HepG2 (cell line): ENCODE measurements around the gene PIK3CD.

Source experiments
- BHLHE40 ChIP-seq: IDR thresholded peaks from 2 replicates; pipeline ENCODE4 v1.6.1; 2011; ENCODE audit warnings: low read length, improper control_type of control experiment
- CHD2 ChIP-seq: IDR thresholded peaks from 2 replicates; pipeline ENCODE4 v1.6.1; 2011; ENCODE audit warnings: low read depth, low read length, improper control_type of control experiment
- GPBP1L1 ChIP-seq: sonication (generic); formaldehyde crosslinking; IDR thresholded peaks from 2 replicates; pipeline ENCODE4 v1.5.0; 2020; ENCODE audit warnings: mild to moderate bottlenecking, missing genetic modification reagents
- HDAC2 ChIP-seq: sonication (generic); formaldehyde crosslinking; IDR thresholded peaks from 2 replicates; pipeline ENCODE4 v1.4.0; 2020; ENCODE audit warnings: missing genetic modification reagents
- ZNF33A ChIP-seq: sonication (generic); formaldehyde crosslinking; IDR thresholded peaks from 2 replicates; pipeline ENCODE4 v1.5.1; 2020; ENCODE audit warnings: missing genetic modification reagents, mild to moderate bottlenecking, moderate library complexity, borderline replicate concordance
- TF ChIP-seq, protein P1 (sequence below): conservative IDR thresholded peaks from 2 replicates; pipeline ENCODE4 v1.6.1; 2018; ENCODE audit warnings: missing genetic modification reagents
- TF ChIP-seq, protein P2 (sequence below): sonication (generic); formaldehyde crosslinking; IDR thresholded peaks from 2 replicates; pipeline ENCODE4 v1.5.0; 2020; ENCODE audit warnings: mild to moderate bottlenecking, missing genetic modification reagents, moderate library complexity
- TF ChIP-seq, protein P3 (sequence below): sonication (generic); formaldehyde crosslinking; IDR thresholded peaks from 2 replicates; pipeline ENCODE4 v1.4.0; 2020; ENCODE audit warnings: low read depth, missing genetic modification reagents

DNA sequence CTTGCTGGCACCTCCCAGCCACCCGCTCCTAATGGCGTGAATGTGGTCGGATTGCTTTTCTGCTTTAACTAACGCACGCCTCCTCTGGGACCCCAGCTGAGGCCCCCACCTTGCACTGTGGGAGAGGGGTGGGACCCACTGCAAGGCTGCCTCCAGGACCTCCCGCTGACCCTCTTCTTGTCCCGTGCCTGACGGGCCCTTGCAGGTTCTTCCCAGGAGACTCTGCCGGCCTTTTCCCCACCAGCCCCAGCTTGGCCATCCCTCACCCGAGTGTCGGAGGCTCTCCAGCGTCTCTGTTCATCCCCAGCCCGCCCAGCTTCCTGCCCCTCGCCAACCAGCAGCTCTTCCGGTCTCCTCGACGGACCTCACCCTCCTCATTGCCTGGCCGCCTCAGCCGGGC is 44.2 kb upstream of the PIK3CD start:
- no peak for TF ChIP-seq BHLHE40
- no peak for TF ChIP-seq ZNF33A (CRISPR knock-in tag)
- TF ChIP-seq, protein P1, sequence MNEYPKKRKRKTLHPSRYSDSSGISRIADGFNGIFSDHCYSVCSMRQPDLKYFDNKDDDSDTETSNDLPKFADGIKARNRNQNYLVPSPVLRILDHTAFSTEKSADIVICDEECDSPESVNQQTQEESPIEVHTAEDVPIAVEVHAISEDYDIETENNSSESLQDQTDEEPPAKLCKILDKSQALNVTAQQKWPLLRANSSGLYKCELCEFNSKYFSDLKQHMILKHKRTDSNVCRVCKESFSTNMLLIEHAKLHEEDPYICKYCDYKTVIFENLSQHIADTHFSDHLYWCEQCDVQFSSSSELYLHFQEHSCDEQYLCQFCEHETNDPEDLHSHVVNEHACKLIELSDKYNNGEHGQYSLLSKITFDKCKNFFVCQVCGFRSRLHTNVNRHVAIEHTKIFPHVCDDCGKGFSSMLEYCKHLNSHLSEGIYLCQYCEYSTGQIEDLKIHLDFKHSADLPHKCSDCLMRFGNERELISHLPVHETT (CRISPR knock-in tag), result no peak
- TF ChIP-seq, protein P2, sequence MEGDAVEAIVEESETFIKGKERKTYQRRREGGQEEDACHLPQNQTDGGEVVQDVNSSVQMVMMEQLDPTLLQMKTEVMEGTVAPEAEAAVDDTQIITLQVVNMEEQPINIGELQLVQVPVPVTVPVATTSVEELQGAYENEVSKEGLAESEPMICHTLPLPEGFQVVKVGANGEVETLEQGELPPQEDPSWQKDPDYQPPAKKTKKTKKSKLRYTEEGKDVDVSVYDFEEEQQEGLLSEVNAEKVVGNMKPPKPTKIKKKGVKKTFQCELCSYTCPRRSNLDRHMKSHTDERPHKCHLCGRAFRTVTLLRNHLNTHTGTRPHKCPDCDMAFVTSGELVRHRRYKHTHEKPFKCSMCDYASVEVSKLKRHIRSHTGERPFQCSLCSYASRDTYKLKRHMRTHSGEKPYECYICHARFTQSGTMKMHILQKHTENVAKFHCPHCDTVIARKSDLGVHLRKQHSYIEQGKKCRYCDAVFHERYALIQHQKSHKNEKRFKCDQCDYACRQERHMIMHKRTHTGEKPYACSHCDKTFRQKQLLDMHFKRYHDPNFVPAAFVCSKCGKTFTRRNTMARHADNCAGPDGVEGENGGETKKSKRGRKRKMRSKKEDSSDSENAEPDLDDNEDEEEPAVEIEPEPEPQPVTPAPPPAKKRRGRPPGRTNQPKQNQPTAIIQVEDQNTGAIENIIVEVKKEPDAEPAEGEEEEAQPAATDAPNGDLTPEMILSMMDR (CRISPR knock-in tag), result no peak
- no peak for TF ChIP-seq GPBP1L1 (CRISPR knock-in tag)
- TF ChIP-seq HDAC2 (CRISPR knock-in tag), result no peak
- no peak for TF ChIP-seq CHD2
- TF ChIP-seq, protein P3, sequence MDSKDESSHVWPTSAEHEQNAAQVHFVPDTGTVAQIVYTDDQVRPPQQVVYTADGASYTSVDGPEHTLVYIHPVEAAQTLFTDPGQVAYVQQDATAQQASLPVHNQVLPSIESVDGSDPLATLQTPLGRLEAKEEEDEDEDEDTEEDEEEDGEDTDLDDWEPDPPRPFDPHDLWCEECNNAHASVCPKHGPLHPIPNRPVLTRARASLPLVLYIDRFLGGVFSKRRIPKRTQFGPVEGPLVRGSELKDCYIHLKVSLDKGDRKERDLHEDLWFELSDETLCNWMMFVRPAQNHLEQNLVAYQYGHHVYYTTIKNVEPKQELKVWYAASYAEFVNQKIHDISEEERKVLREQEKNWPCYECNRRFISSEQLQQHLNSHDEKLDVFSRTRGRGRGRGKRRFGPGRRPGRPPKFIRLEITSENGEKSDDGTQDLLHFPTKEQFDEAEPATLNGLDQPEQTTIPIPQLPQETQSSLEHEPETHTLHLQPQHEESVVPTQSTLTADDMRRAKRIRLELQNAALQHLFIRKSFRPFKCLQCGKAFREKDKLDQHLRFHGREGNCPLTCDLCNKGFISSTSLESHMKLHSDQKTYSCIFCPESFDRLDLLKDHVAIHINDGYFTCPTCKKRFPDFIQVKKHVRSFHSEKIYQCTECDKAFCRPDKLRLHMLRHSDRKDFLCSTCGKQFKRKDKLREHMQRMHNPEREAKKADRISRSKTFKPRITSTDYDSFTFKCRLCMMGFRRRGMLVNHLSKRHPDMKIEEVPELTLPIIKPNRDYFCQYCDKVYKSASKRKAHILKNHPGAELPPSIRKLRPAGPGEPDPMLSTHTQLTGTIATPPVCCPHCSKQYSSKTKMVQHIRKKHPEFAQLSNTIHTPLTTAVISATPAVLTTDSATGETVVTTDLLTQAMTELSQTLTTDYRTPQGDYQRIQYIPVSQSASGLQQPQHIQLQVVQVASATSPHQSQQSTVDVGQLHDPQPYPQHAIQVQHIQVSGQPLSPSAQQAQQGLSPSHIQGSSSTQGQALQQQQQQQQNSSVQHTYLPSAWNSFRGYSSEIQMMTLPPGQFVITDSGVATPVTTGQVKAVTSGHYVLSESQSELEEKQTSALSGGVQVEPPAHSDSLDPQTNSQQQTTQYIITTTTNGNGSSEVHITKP (CRISPR knock-in tag), result no peak
